Astrocyte of the cerebellum (primary cell): Measurements from ENCODE around the gene NYNRIN.

Experiments
- DNase-seq: peaks from one replicate; pipeline ENCODE4 v3.0.0-alpha.2; 2011; ENCODE audit warnings: low read depth
- H3K4me3 ChIP-seq: 2 replicates; pipeline ENCODE4 v1.5.1; 2011; ENCODE audit warnings: mild to moderate bottlenecking, low read depth, low read length, moderate library complexity
- in situ Hi-C: cut with HindIII; loops from 2 replicates; pipeline ENCODE4 v1.10.0; 2017; ENCODE audit warnings: low sequenced_read_pairs
- TF ChIP-seq, protein P1 (sequence below): IDR thresholded peaks from 2 replicates; pipeline ENCODE4 v1.5.1; 2012; ENCODE audit warnings: low read length, low read depth, moderate library complexity, mild to moderate bottlenecking; ENCODE audit errors: missing control alignments

Gene NYNRIN

DNA sequence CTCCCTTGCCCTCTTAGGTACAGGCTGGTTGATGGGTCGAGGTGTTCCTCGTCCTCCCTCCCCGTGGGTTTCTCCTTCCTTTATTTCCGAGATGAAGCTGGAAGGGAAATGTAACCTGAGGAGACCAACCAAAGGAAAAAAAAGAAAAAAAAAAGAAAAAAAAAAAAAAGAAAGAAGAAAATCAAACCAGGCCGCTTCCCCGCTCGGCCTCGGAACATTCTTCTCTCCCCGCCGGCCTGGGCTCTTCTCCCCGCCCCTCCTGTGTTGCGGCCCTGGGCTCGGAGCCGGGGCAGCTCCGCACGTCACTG is 32.4 kb upstream of the NYNRIN start:
- in situ Hi-C loops: loop anchor here (5.0 kb wide), 1 partner anchor 51 kb away; no protein-coding TSS in a partner anchor
- TF ChIP-seq, protein P1, sequence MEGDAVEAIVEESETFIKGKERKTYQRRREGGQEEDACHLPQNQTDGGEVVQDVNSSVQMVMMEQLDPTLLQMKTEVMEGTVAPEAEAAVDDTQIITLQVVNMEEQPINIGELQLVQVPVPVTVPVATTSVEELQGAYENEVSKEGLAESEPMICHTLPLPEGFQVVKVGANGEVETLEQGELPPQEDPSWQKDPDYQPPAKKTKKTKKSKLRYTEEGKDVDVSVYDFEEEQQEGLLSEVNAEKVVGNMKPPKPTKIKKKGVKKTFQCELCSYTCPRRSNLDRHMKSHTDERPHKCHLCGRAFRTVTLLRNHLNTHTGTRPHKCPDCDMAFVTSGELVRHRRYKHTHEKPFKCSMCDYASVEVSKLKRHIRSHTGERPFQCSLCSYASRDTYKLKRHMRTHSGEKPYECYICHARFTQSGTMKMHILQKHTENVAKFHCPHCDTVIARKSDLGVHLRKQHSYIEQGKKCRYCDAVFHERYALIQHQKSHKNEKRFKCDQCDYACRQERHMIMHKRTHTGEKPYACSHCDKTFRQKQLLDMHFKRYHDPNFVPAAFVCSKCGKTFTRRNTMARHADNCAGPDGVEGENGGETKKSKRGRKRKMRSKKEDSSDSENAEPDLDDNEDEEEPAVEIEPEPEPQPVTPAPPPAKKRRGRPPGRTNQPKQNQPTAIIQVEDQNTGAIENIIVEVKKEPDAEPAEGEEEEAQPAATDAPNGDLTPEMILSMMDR: no peak
- peak overlapping the region; percentile 92 for H3K4me3 ChIP-seq
- no peak for DNase-seq

DNA sequence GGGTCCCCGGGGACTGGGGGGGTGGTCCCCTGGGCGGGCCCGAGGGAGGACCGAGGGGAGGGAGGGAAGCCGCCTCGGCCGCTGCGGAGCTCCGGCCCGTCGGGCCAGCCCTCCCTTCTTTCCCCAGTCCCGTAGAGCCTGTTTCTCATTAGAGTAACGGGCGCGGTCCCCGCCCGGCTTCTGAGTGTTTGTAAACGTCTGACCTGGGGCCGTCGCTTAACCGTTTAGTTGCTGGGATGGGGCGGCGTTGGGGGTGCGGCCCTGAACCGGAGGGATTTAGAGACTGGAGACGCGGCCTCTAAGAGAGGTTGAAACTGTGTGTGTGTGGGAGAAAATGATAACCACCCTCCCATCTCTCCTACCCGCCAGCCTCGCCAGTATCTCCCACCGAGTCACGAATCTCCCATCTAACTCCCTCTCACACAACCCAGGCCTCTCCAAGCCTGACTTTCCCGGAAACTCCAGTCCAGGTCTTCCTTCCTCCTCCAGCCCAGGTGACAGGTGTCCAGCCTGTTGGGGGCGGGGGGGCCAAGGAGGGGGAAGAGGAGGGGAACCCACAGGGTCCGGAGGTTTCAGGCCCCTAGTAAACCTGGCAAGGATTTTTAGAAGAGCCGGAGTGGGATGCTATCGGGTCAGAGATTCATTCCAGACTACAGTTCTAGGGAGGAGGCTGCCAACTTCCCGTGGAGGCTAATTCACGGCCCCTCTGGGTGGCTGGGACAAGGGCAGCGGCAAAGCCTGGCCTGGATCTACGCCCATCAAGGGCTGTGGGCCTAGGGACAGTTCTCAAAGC is 31.9 kb upstream of the NYNRIN start:
- in situ Hi-C loops: loop anchor here (5.0 kb wide), 1 partner anchor 50 kb away; no protein-coding TSS in a partner anchor
- TF ChIP-seq, protein P1: no peak
- H3K4me3 ChIP-seq: peak overlapping the region; percentile 92
- DNase-seq: peak; percentile 84

DNA sequence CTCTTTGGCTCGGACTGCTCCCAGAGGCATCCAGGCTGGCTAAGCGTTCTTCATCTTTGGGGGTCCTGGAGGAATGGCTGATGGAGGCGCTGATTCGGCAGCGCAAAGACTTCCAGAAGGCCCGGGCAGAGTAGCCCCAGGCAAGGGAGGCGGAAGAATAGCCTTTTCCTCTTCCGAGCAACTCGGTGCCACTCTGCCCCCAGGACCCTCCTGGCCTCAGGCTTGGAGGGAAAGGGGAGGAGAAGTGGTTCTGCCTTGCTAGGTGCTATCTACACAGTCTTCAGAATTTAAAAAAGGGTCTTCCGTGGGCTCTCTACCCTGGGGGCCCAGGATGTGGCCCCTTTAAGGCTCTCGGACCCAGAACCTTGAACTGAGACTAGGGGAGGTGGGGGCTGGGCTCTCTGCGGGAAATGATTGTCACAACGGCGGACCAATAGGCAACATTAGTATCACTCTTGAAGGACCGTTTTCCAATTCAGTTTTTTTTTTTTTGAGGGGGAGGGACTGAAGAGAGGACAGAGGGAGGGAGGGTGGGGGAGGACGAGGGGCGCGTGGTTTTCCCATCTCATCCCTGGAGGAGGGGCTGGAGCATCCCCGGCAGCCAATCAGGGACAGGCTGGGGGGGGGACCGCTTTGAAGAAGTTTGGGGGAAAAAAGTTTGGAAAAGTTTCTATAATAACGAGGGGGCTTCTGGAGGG is 31.1 kb upstream of the NYNRIN start, which contains the start of gene NFATC4:
Gene NFATC4 (plus strand): TSS at position 671 of the 698 bp plus-strand sequence. CDS start 157 bp downstream, outside the sequence.
- H3K4me3 ChIP-seq: peak within 1 kb of the TSS; percentile 92
- TF ChIP-seq, protein P1: no peak
- in situ Hi-C loops: loop anchor here (5.0 kb wide), 1 partner anchor 50 kb away; no protein-coding TSS in a partner anchor
- DNase-seq: peak; percentile 82

DNA sequence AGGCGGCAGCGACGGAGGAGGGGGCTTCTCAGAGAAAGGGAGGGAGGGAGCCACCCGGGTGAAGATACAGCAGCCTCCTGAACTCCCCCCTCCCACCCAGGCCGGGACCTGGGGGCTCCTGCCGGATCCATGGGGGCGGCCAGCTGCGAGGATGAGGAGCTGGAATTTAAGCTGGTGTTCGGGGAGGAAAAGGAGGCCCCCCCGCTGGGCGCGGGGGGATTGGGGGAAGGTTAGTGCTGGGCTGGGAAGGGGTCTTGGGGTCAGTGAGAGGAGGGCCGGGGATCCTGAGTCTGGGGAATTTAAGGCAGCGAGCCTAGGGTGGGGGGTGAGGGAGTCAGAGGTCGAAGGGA is 30.6 kb upstream of the NYNRIN start:
- no peak for DNase-seq
- peak overlapping the region; percentile 92 for H3K4me3 ChIP-seq
- TF ChIP-seq, protein P1: no peak
- in situ Hi-C loops: loop anchor here (5.0 kb wide), 1 partner anchor 49 kb away; no protein-coding TSS in a partner anchor

DNA sequence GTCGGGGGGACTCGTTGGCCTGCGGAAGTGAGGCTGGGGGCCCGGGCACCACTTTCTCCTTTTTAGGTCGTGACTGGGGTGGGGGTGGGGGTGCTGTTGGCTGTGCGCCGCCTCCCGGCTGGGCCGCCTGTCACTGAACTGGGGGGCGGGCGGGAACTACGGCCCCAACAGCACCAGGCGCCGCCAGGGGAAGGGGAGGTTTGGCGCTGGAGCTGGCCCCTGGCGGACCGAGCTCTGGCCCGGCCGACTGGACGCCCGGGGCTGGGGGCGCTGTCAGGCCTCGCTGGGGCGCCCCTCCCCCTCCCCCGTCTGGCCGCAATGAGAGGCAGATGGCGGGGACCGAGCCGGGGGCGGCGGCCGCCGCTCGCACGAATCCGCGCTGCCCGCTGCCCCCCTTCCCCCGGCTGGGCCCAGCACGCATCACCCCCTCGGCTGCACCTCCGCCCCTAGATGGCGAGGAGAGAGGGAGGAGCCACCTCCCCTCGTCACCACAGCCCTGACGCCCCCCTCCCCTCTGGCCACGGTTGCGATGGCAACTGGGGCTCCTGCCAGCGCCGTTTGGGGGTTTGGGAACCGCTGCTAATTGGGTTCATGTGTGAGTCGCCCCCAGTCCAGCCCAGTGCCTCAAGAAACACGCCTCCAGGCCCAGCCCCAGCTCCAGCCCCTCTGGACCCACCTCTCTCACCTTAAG is 30.1 kb upstream of the NYNRIN start:
- in situ Hi-C loops: loop anchor here (5.0 kb wide), 1 partner anchor 49 kb away; no protein-coding TSS in a partner anchor
- peak overlapping the region; percentile 92 for H3K4me3 ChIP-seq
- DNase-seq: peak; percentile 18
- TF ChIP-seq, protein P1: no peak

DNA sequence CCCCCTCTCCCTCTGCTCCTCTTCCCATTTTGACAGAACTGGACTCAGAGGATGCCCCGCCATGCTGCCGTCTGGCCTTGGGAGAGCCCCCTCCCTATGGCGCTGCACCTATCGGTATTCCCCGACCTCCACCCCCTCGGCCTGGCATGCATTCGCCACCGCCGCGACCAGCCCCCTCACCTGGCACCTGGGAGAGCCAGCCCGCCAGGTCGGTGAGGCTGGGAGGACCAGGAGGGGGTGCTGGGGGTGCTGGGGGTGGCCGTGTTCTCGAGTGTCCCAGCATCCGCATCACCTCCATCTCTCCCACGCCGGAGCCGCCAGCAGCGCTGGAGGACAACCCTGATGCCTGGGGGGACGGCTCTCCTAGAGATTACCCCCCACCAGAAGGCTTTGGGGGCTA is 29.3 kb upstream of the NYNRIN start:
- TF ChIP-seq, protein P1: no peak
- DNase-seq: no peak
- peak overlapping the region; percentile 92 for H3K4me3 ChIP-seq
- in situ Hi-C loops: loop anchor here (5.0 kb wide), 1 partner anchor 48 kb away; no protein-coding TSS in a partner anchor
